Keratinocyte (primary cell): Measurements from ENCODE around the gene CLCN4. TPM values are rescaled to one million over a fixed set of nuclear protein-coding genes. Genes with fewer than 3 reads are reported as not detected.

Experiments used
- DNase-seq: peaks from one replicate; pipeline ENCODE4 v3.0.0-alpha.2; 2011; ENCODE audit warnings: low read depth, missing footprints, low spot score
- FAIRE-seq: peaks from 2 replicates; lab custom pipeline; 2011; peaks lifted over from hg19 to GRCh38; lab: Jason Lieb, UNC
- H2AFZ ChIP-seq: 2 replicates; pipeline ENCODE4 v1.6.0; 2012; ENCODE audit warnings: low read length, control low read depth, inconsistent platforms; ENCODE audit not compliant: control insufficient read depth
- H3K27ac ChIP-seq: 2 replicates; pipeline ENCODE4 v1.5.1; 2011; ENCODE audit warnings: low read length; ENCODE audit not compliant: control insufficient read depth, insufficient read depth
- H3K27me3 ChIP-seq: 3 replicates; pipeline ENCODE4 v1.6.0; 2011; ENCODE audit warnings: low read length; ENCODE audit not compliant: control insufficient read depth, insufficient read depth; ENCODE audit errors: extremely low read depth
- H3K36me3 ChIP-seq, 2 experiments: 2 replicates in 1 of 2; 3 replicates in 1 of 2; pipeline ENCODE4 v1.5.1; 2011; ENCODE audit warnings: low read length in 2 of 2, mild to moderate bottlenecking in 1 of 2; ENCODE audit not compliant: control insufficient read depth in 2 of 2, insufficient read depth in 2 of 2; ENCODE audit errors: extremely low read depth in 1 of 2
- H3K4me1 ChIP-seq: 3 replicates; pipeline ENCODE4 v1.5.1; 2011; ENCODE audit warnings: low read length; ENCODE audit not compliant: control insufficient read depth, insufficient read depth; ENCODE audit errors: extremely low read depth
- H3K4me2 ChIP-seq: 3 replicates; pipeline ENCODE4 v1.6.0; 2011; ENCODE audit warnings: low read depth, low read length; ENCODE audit not compliant: control insufficient read depth, insufficient read depth; ENCODE audit errors: extremely low read depth
- H3K4me3 ChIP-seq, 3 experiments: fragments of 200-600 bp in 1 of 3; sonication (generic) in 1 of 3; 2 replicates in 2 of 3; 3 replicates in 1 of 3; pipeline ENCODE4 v1.5.1; 2011 to 2016; ENCODE audit warnings: low read length in 3 of 3, mild to moderate bottlenecking in 3 of 3, control low read depth in 2 of 3, inconsistent platforms in 1 of 3, low read depth in 1 of 3, mixed read lengths in 1 of 3, mixed run types in 1 of 3, moderate library complexity in 1 of 3; ENCODE audit not compliant: control insufficient read depth in 2 of 3, insufficient read depth in 2 of 3; ENCODE audit errors: extremely low read depth in 1 of 3
- H3K79me2 ChIP-seq: 2 replicates; pipeline ENCODE4 v1.6.0; 2012; ENCODE audit warnings: low read length; ENCODE audit not compliant: control insufficient read depth, insufficient read depth
- H3K9ac ChIP-seq: 3 replicates; pipeline ENCODE4 v1.6.0; 2011; ENCODE audit warnings: low read length; ENCODE audit not compliant: control insufficient read depth, insufficient read depth; ENCODE audit errors: extremely low read depth
- H3K9me1 ChIP-seq: 3 replicates; pipeline ENCODE4 v1.6.0; 2011; ENCODE audit warnings: low read length; ENCODE audit not compliant: control insufficient read depth, insufficient read depth; ENCODE audit errors: extremely low read depth
- H3K9me3 ChIP-seq: 2 replicates; pipeline ENCODE4 v1.5.1; 2012; ENCODE audit warnings: low read depth, low read length; ENCODE audit not compliant: control insufficient read depth
- H4K20me1 ChIP-seq: 3 replicates; pipeline ENCODE4 v1.6.0; 2011; ENCODE audit warnings: low read length; ENCODE audit not compliant: control insufficient read depth, insufficient read depth; ENCODE audit errors: extremely low read depth
- CTCF ChIP-seq, 3 experiments: IDR thresholded peaks in 1 of 3; conservative IDR thresholded peaks in 1 of 3; optimal IDR thresholded peaks in 1 of 3; 2 replicates in 2 of 3; 3 replicates in 1 of 3; pipeline versions ENCODE3 to v1.5.1; 2011; ENCODE audit warnings: low read length in 3 of 3, mild to moderate bottlenecking in 3 of 3, moderate library complexity in 2 of 3, control low read depth in 1 of 3, inconsistent platforms in 1 of 3; ENCODE audit not compliant: insufficient read depth in 2 of 3; ENCODE audit errors: extremely low read depth in 1 of 3
- EZH2 ChIP-seq: IDR thresholded peaks from one replicate; pipeline ENCODE4 v1.6.1; 2012; ENCODE audit warnings: inconsistent platforms, mild to moderate bottlenecking, low read length, moderate library complexity
- dilution Hi-C: fragments of 300-500 bp; cut with MboI; formaldehyde crosslinking; loops from one replicate; pipeline ENCODE4 v1.7.0; 2020; ENCODE audit warnings: low sequenced_read_pairs; ENCODE audit not compliant: extremely low pct_ligation_motif_present
- polyA plus RNA-seq, 5 experiments: library from polyadenylated mRNA; depleted of rRNA in 3 of 5; stranded (reverse) in 3 of 5; stranded (forward) in 1 of 5; unstranded in 1 of 5; fragments of >200 nt; gene quantifications; 1 replicate in 1 of 5; 2 replicates in 3 of 5; 3 replicates in 1 of 5; pipeline versions ENCODE4 v1.2.1 to v1.2.3, GENCODE V29; 2011 to 2012; ENCODE audit warnings: missing spikeins in 2 of 5, low read depth in 1 of 5, low replicate concordance in 1 of 5

The CLCN4 gene
- polyA plus RNA-seq, 1 donor (not counting 4 experiments of a cell fraction or from before 2014, with no cell fraction given) = 0.24 TPM

DNA sequence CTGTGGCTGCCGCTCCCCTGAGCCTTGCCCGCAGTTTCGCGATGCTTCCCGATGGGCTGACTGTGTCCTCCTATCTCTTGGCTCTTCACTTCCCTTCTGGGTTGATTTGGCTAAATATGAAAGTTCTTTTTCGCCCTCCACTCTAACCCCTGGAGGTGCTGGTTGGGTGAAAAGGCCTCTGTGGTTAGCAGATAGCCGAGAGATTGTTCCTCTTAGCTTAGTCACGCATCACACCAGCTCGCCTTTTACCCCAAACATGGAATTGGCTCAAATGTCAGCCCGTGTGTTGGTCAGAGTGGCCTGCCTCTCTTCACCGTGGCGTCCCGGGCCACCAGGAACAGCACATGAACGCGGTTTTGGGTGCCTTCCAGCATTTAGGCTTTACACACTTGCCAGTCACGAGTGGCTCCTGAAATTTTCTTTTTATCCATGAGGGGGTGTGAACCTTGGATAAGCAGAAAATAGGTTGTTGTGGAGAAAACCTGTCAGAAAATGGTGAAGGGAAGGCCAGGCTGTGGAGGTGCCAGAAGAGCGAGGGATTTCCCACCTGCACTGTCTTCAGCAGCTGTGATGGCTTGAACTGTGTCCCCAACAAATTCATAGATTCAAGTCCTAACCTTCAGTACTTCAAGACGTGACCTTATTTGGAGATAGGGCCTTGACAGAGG is 8.9 kb downstream of the CLCN4 start:
- Histone ChIP-seq H3K36me3 (no peaks in the 10 kb centered on the region), H3K4me1 (no peaks in the 10 kb centered on the region), H3K4me3 (no peak overlapping the region), H3K9ac (no peak overlapping the region), H3K27me3 (peaks cover under 1% of the 10 kb centered on the region), H4K20me1 (no peaks in the 10 kb centered on the region), H3K9me1 (no peaks in the 10 kb centered on the region), H2AFZ (no peak overlapping the region), H3K4me2 (no peak overlapping the region), H3K27ac (no peak overlapping the region), H3K9me3 (peaks cover 4% of the 10 kb centered on the region), H3K79me2 (no peaks in the 10 kb centered on the region)
- DNase-seq = no peak
- dilution Hi-C loops = no loop called here
- TF ChIP-seq EZH2 (no peak), CTCF (optimal IDR thresholded peaks at IDR 0.05 in 1 of 3, IDR thresholded peaks at IDR 0.05 in 1 of 3, conservative IDR thresholded peaks at IDR 0.05 in 1 of 3; ENCODE audit: extremely low read depth in 1 of 3, insufficient read depth in 2 of 3, low read length in 3 of 3) (no peak)
- FAIRE-seq = no peak

DNA sequence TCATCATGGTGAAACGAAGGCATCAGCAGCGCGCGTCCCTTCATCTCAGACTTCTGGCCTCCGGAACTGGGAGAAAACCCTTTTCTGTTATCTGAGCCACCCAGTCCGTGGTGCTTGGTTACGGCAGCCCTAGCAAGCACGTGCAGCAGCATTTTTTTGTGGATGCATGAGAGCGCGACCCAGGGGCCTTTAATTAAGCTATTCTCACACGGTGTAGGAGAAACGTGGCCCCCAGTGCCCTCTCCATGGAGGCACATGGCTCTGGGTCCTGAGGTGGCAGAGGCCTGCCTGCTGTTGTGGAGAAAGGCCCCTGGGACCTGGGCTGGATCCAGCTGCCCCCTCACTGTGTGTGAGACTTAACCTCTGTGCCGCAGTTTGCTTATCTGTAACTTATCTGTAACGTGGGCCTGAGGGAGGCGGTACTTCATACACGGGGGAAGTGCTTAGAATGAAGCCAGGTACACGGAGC is 9.5 kb downstream of the CLCN4 start:
- Histone ChIP-seq H2AFZ (no peak overlapping the region), H3K27ac (no peak overlapping the region), H3K36me3 (no peaks in the 10 kb centered on the region), H3K79me2 (no peaks in the 10 kb centered on the region), H3K9me3 (peaks cover 4% of the 10 kb centered on the region), H3K9ac (no peak overlapping the region), H3K4me2 (no peak overlapping the region), H3K4me3 (no peak overlapping the region), H3K27me3 (no peaks in the 10 kb centered on the region), H4K20me1 (no peaks in the 10 kb centered on the region), H3K9me1 (no peaks in the 10 kb centered on the region), H3K4me1 (no peaks in the 10 kb centered on the region)
- DNase-seq (no peak), FAIRE-seq (no peak)
- TF ChIP-seq CTCF (optimal IDR thresholded peaks at IDR 0.05 in 1 of 3, IDR thresholded peaks at IDR 0.05 in 1 of 3, conservative IDR thresholded peaks at IDR 0.05 in 1 of 3; ENCODE audit: extremely low read depth in 1 of 3, insufficient read depth in 2 of 3, low read length in 3 of 3) (no peak), EZH2 (no peak)
- dilution Hi-C loops = no loop called here
